HG02763 (cell line): ENCODE results near the gene PNPT1.

Experiments
- ATAC-seq: cut with Tn5 transposase; IDR thresholded peaks from one replicate; pipeline ENCODE4 v1.9.1; 2021; ENCODE audit warnings: mild to moderate bottlenecking, moderate library complexity; ENCODE audit not compliant: unreplicated experiment

Gene PNPT1

DNA sequence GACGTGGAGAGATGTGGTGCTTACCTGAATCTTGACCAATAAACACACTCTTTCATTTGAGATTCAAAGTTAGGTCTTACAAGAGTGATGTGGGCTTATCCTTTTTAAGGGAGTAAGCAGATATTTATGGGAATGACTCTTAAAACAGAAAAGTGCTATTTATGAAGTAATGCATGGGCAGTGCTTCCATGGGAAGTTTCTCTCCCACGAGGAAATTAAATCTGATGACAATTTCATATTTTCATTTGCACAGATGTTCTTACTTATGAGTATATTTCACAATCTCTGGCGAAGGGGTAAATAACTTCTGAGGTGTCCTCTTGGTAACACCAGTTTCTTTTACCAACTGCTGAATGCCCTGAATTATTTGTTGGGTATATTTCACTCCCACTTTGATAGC is 21.0 kb downstream of the PNPT1 start:
- no peak for ATAC-seq

DNA sequence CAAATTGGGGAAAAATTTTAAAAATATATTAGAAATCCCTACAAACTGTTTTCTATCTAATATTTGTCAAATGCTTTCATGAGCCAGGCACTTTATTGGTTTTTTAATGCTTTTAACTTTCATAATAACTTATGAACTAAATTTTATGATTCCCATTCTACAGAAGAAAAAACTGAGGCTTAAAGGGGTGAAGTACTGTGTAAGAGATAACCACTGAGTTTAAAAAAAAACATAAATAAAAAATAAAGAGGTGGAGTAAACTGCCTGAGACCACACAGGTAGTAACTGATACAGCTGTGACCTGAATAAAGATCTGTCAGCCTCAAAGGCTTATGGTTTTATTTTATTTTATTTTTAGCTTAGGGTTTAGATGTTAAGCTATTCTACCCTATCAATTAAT is 24.7 kb downstream of the PNPT1 start:
- ATAC-seq, result no peak

DNA sequence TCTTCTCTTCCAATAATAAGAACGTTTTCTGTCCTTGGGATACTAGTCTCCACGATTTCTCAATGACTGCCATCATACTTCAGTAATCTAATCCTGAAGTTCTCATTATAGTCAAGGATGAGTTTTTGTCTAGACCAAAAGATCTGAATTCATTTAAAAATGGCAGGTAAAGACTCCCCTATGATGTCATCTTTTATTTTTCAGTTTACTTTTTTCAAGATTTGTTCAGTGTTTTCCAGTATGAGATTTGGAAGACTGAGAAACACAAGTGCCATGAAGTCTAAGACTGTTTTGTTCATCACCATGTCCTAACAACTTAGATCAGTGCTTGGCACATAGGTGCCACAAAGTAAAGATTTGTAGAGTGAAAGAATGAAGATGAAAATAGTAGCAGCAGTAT is 40.4 kb downstream of the PNPT1 start:
- no peak for ATAC-seq

GRCh38 chr2:55649211-55649610 is 44.4 kb downstream of the PNPT1 start:
- ATAC-seq, result no peak

DNA sequence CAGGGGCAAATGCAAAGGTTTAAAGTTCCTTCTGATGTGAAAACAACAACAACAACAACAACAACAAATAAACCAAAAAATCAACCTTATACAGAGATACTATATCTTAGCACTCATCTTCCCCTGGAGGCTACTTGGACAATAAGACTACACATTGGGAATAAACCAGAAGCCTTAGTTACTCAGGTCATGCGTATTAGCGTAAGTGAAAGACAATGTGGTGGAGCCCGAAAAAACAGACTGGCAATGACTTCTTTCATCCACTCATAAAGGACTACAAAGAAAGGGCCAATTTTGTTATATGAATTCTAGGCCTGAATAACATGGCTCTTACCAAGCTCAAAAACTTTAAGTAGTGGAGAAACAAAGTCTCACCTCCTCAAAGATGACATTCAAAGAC is 56.8 kb downstream of the PNPT1 start:
- no peak for ATAC-seq

DNA sequence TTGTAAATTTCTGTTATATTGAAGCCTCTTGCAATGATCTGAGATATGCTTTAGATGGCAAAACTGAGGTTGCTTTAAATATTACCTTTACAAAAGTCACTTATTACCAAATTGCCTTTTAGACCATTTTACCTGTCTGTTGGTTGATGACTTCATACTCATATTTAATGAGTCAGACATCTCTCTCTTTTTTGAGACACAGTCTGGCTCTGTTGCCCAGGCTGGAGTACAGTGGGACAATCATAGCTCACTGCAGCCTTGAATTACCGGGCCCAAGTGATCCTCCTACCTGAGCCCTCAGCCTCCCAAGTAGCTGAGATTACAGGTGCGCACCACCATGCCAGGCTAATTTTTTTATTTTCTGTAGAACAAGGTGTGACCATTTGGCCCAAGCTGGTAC is 64.7 kb downstream of the PNPT1 start:
- no peak for ATAC-seq

DNA sequence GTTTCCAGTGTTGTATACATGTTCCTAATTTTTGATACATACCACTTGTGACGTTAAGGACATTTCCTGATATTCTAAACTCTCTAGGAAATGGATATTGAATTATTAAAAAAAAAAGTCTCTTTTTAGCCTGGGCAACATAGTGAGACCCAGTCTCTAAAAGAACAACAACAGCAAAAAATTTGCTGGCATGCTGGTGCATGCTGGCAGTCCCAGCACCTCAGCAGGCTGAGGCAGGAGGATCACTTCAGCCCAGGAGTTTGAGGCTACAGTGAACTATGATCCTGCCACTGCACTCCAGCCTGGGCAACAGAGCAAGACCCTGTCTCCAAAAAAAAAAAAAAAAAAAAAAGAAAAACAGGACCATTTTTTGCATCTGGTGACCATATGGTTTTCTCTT is 65.7 kb downstream of the PNPT1 start:
- ATAC-seq, result no peak

GRCh38 chr2:55621802-55622201 is 71.8 kb downstream of the PNPT1 start:
- ATAC-seq, result no peak

GRCh38 chr2:55620123-55620779 is 73.4 kb downstream of the PNPT1 start:
- no peak for ATAC-seq

DNA sequence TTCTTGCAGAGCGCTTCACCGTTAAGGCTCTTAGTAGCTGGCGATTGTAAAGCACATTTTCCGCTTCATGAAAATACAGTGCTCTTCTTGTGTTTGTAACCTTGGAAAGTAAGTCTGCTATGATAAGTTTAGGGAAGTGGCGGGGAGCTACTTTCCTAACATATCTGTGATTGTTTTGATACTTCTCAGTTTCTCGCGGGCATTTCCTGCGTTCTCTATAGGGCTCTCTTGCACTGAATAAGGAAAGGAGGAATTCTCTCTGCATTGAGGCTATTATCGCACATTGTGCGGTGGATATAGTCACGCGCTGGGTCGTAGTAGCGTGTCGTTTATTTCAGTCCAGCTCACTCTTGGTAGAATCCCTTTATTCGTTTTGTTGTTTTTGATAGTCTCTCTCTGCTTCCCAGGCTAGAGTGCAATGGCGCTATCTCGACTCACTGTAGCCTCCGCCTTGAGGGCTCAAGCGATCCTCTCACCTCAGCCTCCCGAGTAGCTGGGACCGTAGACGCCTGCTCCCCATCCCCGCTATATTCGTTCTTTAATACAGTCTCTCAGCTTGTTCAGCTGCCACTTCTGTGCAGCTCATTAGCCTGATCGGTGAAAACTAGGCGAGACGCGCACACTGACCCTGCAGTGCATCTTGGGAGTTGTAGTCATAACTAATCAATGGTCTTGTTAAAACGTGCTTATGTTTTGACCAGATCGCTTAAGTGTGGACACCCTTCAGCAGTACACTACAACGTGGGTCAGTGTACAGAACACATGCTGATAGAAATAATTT is 75.2 kb downstream of the PNPT1 start:
- peak; percentile 30 for ATAC-seq

DNA sequence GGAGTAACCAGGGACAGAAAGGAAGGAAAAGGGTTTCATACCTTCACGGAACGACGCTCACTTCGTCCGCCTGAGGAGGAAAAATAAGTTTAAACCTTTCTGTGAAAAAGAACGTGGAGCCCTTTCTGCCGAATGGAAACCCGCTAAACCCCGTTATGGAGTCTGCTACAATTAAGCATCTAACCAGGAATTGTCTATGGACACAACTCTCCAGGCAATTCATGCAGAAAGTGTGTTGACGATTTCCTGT is 75.7 kb downstream of the PNPT1 start:
- no peak for ATAC-seq

- ATAC-seq, result peak; percentile 85
Observed at GRCh38 chr2:55617175-55618024, 76.2 kb downstream of the PNPT1 start, which contains the start of gene PPP4R3B. Gene PPP4R3B, minus strand, starts transcription at chr2:55617622. Its CDS starts 337 bp downstream, at chr2:55617285.

DNA sequence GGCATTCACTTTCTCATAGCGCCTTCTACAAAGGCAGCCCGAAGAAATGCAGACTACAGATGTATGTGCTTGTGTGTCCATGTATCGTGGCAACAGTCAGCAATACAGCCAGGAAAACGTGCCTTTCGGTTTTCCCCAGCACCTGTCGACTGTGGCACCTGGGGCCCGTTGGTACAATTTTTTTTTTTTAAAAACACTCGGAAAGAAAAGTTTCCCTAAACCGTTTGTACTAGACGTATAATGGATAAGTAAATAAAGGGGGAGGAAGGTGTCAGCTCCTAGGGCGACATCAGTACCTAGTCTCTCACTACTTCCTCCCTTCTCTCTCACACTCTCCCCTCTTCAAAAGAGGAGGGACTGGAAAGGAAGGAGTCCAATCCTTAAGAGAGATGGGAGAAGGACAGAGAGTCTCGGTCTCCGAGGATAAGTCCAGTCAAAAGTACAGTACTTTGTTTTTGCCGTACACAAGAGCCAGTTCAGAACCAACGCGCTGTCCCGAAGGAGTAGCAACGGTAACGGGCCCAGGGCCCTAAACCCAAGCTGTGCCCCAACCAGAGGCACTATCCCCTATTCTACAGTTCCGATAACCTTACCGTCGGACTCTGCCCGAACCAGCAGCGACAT is 77.0 kb downstream of the PNPT1 start:
- no peak for ATAC-seq

- no peak for ATAC-seq
Observed at GRCh38 chr2:55611997-55612396, 81.6 kb downstream of the PNPT1 start.

DNA sequence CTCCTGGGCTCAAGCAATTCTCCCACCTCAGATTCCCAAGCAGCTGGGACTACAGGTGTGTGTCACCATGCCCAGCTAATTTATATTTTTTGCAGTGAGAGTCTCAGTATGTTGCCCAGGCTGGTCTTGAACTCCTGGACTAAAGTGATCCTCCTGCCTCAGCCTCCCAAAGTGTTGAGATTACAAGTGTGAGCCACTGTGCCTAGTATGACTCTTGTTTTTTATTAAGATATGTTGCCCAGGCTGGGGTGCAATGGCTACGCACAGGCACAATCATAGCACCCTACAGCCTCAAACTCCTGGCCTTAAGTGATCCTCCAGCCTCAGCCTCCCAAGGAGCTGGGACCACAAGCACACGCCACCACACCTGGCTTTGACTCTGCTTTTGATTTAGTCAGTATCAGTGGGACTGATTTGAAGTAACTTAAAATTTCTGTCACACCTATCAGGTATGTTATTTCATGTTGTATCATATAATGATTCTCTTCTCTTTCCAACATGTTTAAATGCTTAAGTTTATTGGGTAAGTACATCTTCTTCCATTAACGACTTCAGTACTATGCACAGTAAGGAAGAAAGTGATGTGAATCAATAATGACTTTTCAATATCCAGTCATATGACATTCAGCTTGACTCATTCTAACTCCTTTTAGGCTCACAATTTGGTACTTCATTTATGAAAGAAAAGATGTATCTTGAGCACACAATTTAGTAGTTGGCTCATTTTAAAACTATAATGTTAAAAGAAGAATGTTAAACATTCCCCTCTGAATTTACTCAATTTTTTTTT is 82.5 kb downstream of the PNPT1 start:
- no peak for ATAC-seq

GRCh38 chr2:55609938-55610578 is 83.6 kb downstream of the PNPT1 start:
- ATAC-seq, result no peak

- ATAC-seq, result no peak
Observed at GRCh38 chr2:55609193-55609794, 84.3 kb downstream of the PNPT1 start.

DNA sequence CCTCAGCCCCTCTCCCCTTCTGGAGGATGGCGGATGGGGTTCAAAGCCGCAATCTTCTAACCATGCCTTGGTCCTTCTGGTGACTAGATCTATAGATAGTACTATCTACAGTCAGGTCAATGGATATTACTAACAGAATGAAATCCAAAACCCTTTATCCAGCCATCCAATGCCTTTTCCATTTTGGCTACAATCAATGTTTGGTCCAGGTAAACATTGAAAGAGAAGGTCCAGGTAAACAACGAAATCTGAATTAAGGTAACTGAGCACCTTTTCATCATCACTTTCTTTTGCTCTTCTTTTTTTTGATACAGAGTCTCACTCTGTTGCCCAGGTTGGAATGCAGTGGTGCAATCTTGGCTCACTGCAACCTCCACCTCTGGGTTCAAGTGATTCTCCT is 85.9 kb downstream of the PNPT1 start:
- no peak for ATAC-seq

- no peak for ATAC-seq
Observed at GRCh38 chr2:55604027-55604565, 89.5 kb downstream of the PNPT1 start.
